ENCODE results near the gene NR4A3. TPM values are rescaled to one million over a fixed set of nuclear protein-coding genes. Genes with fewer than 3 reads are reported as not detected.
A peak's percentile ranks its signal among the peaks of the same experiment; 100 is the strongest.

Gene NR4A3
- total and polyA plus RNA-seq, 2 of the 13 experiments (the other 11 are each of a cell fraction or from before 2014, with no cell fraction given): 0.02 to 0.09 TPM

GRCh38 chr9:99819123-99819855 is 2.4 kb upstream of the NR4A3 start (continued):
- TF ChIP-seq ZNF142 (CRISPR knock-in tag; IDR thresholded peaks at IDR 0.05) (no peak), ZNF816 (CRISPR knock-in tag; IDR thresholded peaks at IDR 0.05; ENCODE audit: borderline replicate concordance) (peak; percentile 38; the same call in 1 of the 2 replicates), PRMT3 (CRISPR knock-in tag; IDR thresholded peaks at IDR 0.05; ENCODE audit: borderline replicate concordance, low read depth) (no peak), KDM1A (CRISPR knock-in tag; IDR thresholded peaks at IDR 0.05) (no peak), CENPT (CRISPR knock-in tag; IDR thresholded peaks at IDR 0.05; ENCODE audit: low read depth) (no peak), ZBTB7B (CRISPR knock-in tag; IDR thresholded peaks at IDR 0.05) (peak; percentile 48; the same call in 1 of the 2 replicates), EHMT2 (IDR thresholded peaks at IDR 0.05; ENCODE audit: borderline replicate concordance, low read depth, low read length) (no peak), PTBP1 (IDR thresholded peaks at IDR 0.05; ENCODE audit: low read depth, low read length, poor library complexity, severe bottlenecking) (no peak), BRD4 (CRISPR knock-in tag; IDR thresholded peaks at IDR 0.05) (no peak), SRY (CRISPR knock-in tag; IDR thresholded peaks at IDR 0.05) (no peak), JUNB (CRISPR knock-in tag; IDR thresholded peaks at IDR 0.05; ENCODE audit: borderline replicate concordance) (no peak), NR2C2 (CRISPR knock-in tag; IDR thresholded peaks at IDR 0.05; ENCODE audit: borderline replicate concordance) (no peak), ZNF335 (CRISPR knock-in tag; IDR thresholded peaks at IDR 0.05) (peak; percentile 91), CBX2 (IDR thresholded peaks at IDR 0.05; ENCODE audit: low read depth, low read length) (no peak), CBX2 (CRISPR knock-in tag; IDR thresholded peaks at IDR 0.05; ENCODE audit: low read depth) (no peak), RFXANK (CRISPR knock-in tag; IDR thresholded peaks at IDR 0.05) (no peak), MED13 (CRISPR knock-in tag; IDR thresholded peaks at IDR 0.05) (peak; percentile 62; the same call in 1 of the 2 replicates), KAT8 (CRISPR knock-in tag; IDR thresholded peaks at IDR 0.05) (no peak; the same call in 1 of the 2 replicates)
- TF ChIP-seq, protein P1, sequence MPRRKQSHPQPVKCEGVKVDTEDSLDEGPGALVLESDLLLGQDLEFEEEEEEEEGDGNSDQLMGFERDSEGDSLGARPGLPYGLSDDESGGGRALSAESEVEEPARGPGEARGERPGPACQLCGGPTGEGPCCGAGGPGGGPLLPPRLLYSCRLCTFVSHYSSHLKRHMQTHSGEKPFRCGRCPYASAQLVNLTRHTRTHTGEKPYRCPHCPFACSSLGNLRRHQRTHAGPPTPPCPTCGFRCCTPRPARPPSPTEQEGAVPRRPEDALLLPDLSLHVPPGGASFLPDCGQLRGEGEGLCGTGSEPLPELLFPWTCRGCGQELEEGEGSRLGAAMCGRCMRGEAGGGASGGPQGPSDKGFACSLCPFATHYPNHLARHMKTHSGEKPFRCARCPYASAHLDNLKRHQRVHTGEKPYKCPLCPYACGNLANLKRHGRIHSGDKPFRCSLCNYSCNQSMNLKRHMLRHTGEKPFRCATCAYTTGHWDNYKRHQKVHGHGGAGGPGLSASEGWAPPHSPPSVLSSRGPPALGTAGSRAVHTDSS (CRISPR knock-in tag; conservative IDR thresholded peaks at IDR 0.05): no peak
- TF ChIP-seq, protein P2, sequence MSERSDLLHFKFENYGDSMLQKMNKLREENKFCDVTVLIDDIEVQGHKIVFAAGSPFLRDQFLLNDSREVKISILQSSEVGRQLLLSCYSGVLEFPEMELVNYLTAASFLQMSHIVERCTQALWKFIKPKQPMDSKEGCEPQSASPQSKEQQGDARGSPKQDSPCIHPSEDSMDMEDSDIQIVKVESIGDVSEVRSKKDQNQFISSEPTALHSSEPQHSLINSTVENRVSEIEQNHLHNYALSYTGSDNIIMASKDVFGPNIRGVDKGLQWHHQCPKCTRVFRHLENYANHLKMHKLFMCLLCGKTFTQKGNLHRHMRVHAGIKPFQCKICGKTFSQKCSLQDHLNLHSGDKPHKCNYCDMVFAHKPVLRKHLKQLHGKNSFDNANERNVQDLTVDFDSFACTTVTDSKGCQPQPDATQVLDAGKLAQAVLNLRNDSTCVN (CRISPR knock-in tag; IDR thresholded peaks at IDR 0.05; ENCODE audit: borderline replicate concordance): peak; percentile 29; the same call in 1 of the 2 replicates
- TF ChIP-seq, protein P3, sequence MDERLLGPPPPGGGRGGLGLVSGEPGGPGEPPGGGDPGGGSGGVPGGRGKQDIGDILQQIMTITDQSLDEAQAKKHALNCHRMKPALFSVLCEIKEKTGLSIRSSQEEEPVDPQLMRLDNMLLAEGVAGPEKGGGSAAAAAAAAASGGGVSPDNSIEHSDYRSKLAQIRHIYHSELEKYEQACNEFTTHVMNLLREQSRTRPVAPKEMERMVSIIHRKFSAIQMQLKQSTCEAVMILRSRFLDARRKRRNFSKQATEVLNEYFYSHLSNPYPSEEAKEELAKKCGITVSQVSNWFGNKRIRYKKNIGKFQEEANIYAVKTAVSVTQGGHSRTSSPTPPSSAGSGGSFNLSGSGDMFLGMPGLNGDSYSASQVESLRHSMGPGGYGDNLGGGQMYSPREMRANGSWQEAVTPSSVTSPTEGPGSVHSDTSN (CRISPR knock-in tag; IDR thresholded peaks at IDR 0.05): no peak

All from HepG2 (cell line).